Mesendoderm (in vitro differentiated cells): Measurements from ENCODE around the gene ZNF628.
"Not testable (repeated sequence)": the region's sequence is repeated elsewhere in the genome, so short reads cannot be mapped to it uniquely, and the experiment has no call there.

Experiments used
- DNase-seq: peaks from one replicate; pipeline ENCODE4 v3.0.0; 2013
- H2AK5ac ChIP-seq: 2 replicates; pipeline ENCODE4 v1.6.1; 2013; ENCODE audit warnings: low read length, inconsistent platforms
- H2BK120ac ChIP-seq: 2 replicates; pipeline ENCODE4 v1.6.1; 2013; ENCODE audit warnings: low read depth, mild to moderate bottlenecking, low read length, moderate library complexity, mixed read lengths
- H2BK15ac ChIP-seq: replicated peaks from 2 replicates; pipeline ENCODE4 v1.6.1; 2013; ENCODE audit warnings: low read depth, mild to moderate bottlenecking, moderate library complexity
- H2BK5ac ChIP-seq: 2 replicates; pipeline ENCODE4 v1.6.1; 2013; ENCODE audit warnings: low read length, inconsistent platforms
- H3K18ac ChIP-seq: 2 replicates; pipeline ENCODE4 v1.6.1; 2013; ENCODE audit warnings: mild to moderate bottlenecking, low read length, mixed read lengths
- H3K23ac ChIP-seq: one replicate; pipeline ENCODE4 v1.6.1; 2013; ENCODE audit warnings: low read length
- H3K27ac ChIP-seq: 2 replicates; pipeline ENCODE4 v1.5.1; 2013; ENCODE audit warnings: low read depth, mild to moderate bottlenecking, inconsistent platforms, low read length, moderate library complexity
- H3K27me3 ChIP-seq: 2 replicates; pipeline ENCODE4 v1.6.1; 2013; ENCODE audit warnings: low read length, control low read depth, mild to moderate bottlenecking, inconsistent platforms; ENCODE audit not compliant: insufficient read depth, poor library complexity
- H3K36me3 ChIP-seq: 2 replicates; pipeline ENCODE4 v1.6.1; 2013; ENCODE audit warnings: low read length, inconsistent platforms; ENCODE audit not compliant: control insufficient read depth, insufficient read depth
- H3K4ac ChIP-seq: one replicate; pipeline ENCODE4 v1.6.1; 2013; ENCODE audit warnings: low read depth, mild to moderate bottlenecking, low read length, moderate library complexity
- H3K4me1 ChIP-seq: 2 replicates; pipeline ENCODE4 v1.6.1; 2013; ENCODE audit warnings: low read depth, low read length, inconsistent platforms; ENCODE audit not compliant: control insufficient read depth
- H3K4me2 ChIP-seq: 2 replicates; pipeline ENCODE4 v1.6.1; 2013; ENCODE audit warnings: low read length
- H3K4me3 ChIP-seq: 2 replicates; pipeline ENCODE4 v1.5.1; 2013; ENCODE audit warnings: mild to moderate bottlenecking, low read length
- H3K56ac ChIP-seq: one replicate; pipeline ENCODE4 v1.6.1; 2013; ENCODE audit warnings: low read length
- H3K79me1 ChIP-seq: 2 replicates; pipeline ENCODE4 v1.6.1; 2013; ENCODE audit warnings: low read length, inconsistent platforms
- H3K79me2 ChIP-seq: 2 replicates; pipeline ENCODE4 v1.6.1; 2013; ENCODE audit warnings: mild to moderate bottlenecking, low read length; ENCODE audit not compliant: control insufficient read depth, insufficient read depth
- H3K9ac ChIP-seq: 2 replicates; pipeline ENCODE4 v1.6.1; 2013; ENCODE audit warnings: low read length, inconsistent platforms
- H4K5ac ChIP-seq: one replicate; pipeline ENCODE4 v1.6.1; 2013; ENCODE audit warnings: low read length
- H4K8ac ChIP-seq: one replicate; pipeline ENCODE4 v1.6.1; 2013; ENCODE audit warnings: low read depth, mild to moderate bottlenecking, control low read depth, low read length, moderate library complexity
- WGBS: extraction: QIAGEN DNeasy Blood & Tissue Kit; methylation state at CpG from one replicate; pipeline ENCODE4 v1.1.7; 2013; ENCODE audit warnings: low lambda C conversion rate, missing lambda C conversion rate; ENCODE audit not compliant: insufficient coverage; ENCODE audit errors: extremely low coverage; 5-methylcytosine and 5-hydroxymethylcytosine counted together

The ZNF628 gene

GRCh38 chr19:55493645-55494171 is 17.3 kb downstream of the ZNF628 start:
- no peak overlapping the region for H2BK15ac ChIP-seq
- H3K27me3 ChIP-seq: no peaks in the 10 kb centered on the region
- H3K27ac ChIP-seq: no peak overlapping the region
- H3K4me2 ChIP-seq: no peak overlapping the region
- H3K9ac ChIP-seq: no peak overlapping the region
- no peak overlapping the region for H2AK5ac ChIP-seq
- H3K18ac ChIP-seq: no peak overlapping the region
- H4K5ac ChIP-seq: no peak overlapping the region
- no peak overlapping the region for H3K4me3 ChIP-seq
- no peaks in the 10 kb centered on the region for H3K36me3 ChIP-seq
- no peak overlapping the region for H3K56ac ChIP-seq
- H4K8ac ChIP-seq: no peak overlapping the region
- H2BK120ac ChIP-seq: no peak overlapping the region
- no peaks in the 10 kb centered on the region for H3K79me1 ChIP-seq
- no peak overlapping the region for H2BK5ac ChIP-seq
- no CpG with 5 or more reads among the region's 38 CpGs for WGBS
- no peaks in the 10 kb centered on the region for H3K79me2 ChIP-seq
- no peak overlapping the region for H3K23ac ChIP-seq
- H3K4ac ChIP-seq: no peak overlapping the region
- H3K4me1 ChIP-seq: no peaks in the 10 kb centered on the region
- no peak for DNase-seq

- no peak overlapping the region for H2BK5ac ChIP-seq
- no peak overlapping the region for H3K18ac ChIP-seq
- H3K56ac ChIP-seq: no peak overlapping the region
- no peaks in the 10 kb centered on the region for H3K79me1 ChIP-seq
- H2BK120ac ChIP-seq: no peak overlapping the region
- H4K5ac ChIP-seq: no peak overlapping the region
- no peak overlapping the region for H3K4ac ChIP-seq
- H3K79me2 ChIP-seq: no peaks in the 10 kb centered on the region
- no peak for DNase-seq
- H3K23ac ChIP-seq: no peak overlapping the region
- no peak overlapping the region for H3K9ac ChIP-seq
- H2AK5ac ChIP-seq: no peak overlapping the region
- no CpG with 5 or more reads among the region's 22 CpGs for WGBS
- no peak overlapping the region for H4K8ac ChIP-seq
- no peak overlapping the region for H3K4me2 ChIP-seq
- H3K36me3 ChIP-seq: no peaks in the 10 kb centered on the region
- H3K27me3 ChIP-seq: no peaks in the 10 kb centered on the region
- H3K4me1 ChIP-seq: no peaks in the 10 kb centered on the region
- no peak overlapping the region for H2BK15ac ChIP-seq
- no peak overlapping the region for H3K27ac ChIP-seq
- H3K4me3 ChIP-seq: no peak overlapping the region
Observed at GRCh38 chr19:55494172-55494761, 17.9 kb downstream of the ZNF628 start.

GRCh38 chr19:55495646-55496349 is 19.4 kb downstream of the ZNF628 start:
- no peak overlapping the region for H2BK15ac ChIP-seq
- H4K5ac ChIP-seq: no peak overlapping the region
- H3K56ac ChIP-seq: no peak overlapping the region
- H3K23ac ChIP-seq: no peak overlapping the region
- no peak overlapping the region for H4K8ac ChIP-seq
- no peaks in the 10 kb centered on the region for H3K79me1 ChIP-seq
- H2BK120ac ChIP-seq: no peak overlapping the region
- no peak overlapping the region for H2BK5ac ChIP-seq
- no peak overlapping the region for H3K27ac ChIP-seq
- no peaks in the 10 kb centered on the region for H3K4me1 ChIP-seq
- H3K4me3 ChIP-seq: no peak overlapping the region
- no peaks in the 10 kb centered on the region for H3K27me3 ChIP-seq
- H3K18ac ChIP-seq: no peak overlapping the region
- DNase-seq: peak; percentile 55
- no peaks in the 10 kb centered on the region for H3K79me2 ChIP-seq
- no peak overlapping the region for H3K4ac ChIP-seq
- H3K4me2 ChIP-seq: no peak overlapping the region
- H3K36me3 ChIP-seq: no peaks in the 10 kb centered on the region
- H2AK5ac ChIP-seq: no peak overlapping the region
- no CpG with 5 or more reads among the region's 11 CpGs for WGBS
- no peak overlapping the region for H3K9ac ChIP-seq

GRCh38 chr19:55496820-55497219 is 20.4 kb downstream of the ZNF628 start:
- not testable (repeated sequence) for H2AK5ac ChIP-seq, H3K18ac ChIP-seq, H3K79me2 ChIP-seq, H3K4me1 ChIP-seq, DNase-seq, H3K4me2 ChIP-seq, H3K27ac ChIP-seq, H4K8ac ChIP-seq, H3K36me3 ChIP-seq, H4K5ac ChIP-seq, H2BK120ac ChIP-seq, H3K4ac ChIP-seq, H2BK5ac ChIP-seq, H3K79me1 ChIP-seq, H3K23ac ChIP-seq, H3K27me3 ChIP-seq, H3K4me3 ChIP-seq, H3K56ac ChIP-seq, H3K9ac ChIP-seq, H2BK15ac ChIP-seq
- WGBS: no CpG with 5 or more reads among the region's 10 CpGs

GRCh38 chr19:55497763-55498162 is 21.3 kb downstream of the ZNF628 start:
- no CpG with 5 or more reads among the region's 13 CpGs for WGBS
- no peak for DNase-seq

More at GRCh38 chr19:55497763-55498162, 21.3 kb downstream of the ZNF628 start:
- Histone ChIP-seq H2BK120ac (no peak overlapping the region), H3K4me3 (no peak overlapping the region), H3K36me3 (no peaks in the 10 kb centered on the region), H3K56ac (no peak overlapping the region), H3K9ac (no peak overlapping the region), H3K79me1 (no peaks in the 10 kb centered on the region), H3K27me3 (no peaks in the 10 kb centered on the region), H2AK5ac (no peak overlapping the region), H3K79me2 (no peaks in the 10 kb centered on the region), H3K27ac (no peak overlapping the region), H3K4me2 (no peak overlapping the region), H2BK15ac (no peak overlapping the region), H3K23ac (no peak overlapping the region), H4K5ac (no peak overlapping the region), H4K8ac (no peak overlapping the region), H2BK5ac (no peak overlapping the region), H3K4me1 (no peaks in the 10 kb centered on the region), H3K18ac (no peak overlapping the region), H3K4ac (no peak overlapping the region)
